SK-N-SH (cell line): ENCODE data around the gene MAML3. TPM values are rescaled to one million over a fixed set of nuclear protein-coding genes. Genes with fewer than 3 reads are reported as not detected.
A peak's percentile ranks its signal among the peaks of the same experiment; 100 is the strongest.

Source experiments
- CTCF ChIA-PET: fragments of 300-600, 350-600 bp; formaldehyde crosslinking; extraction: SDS; loops from one replicate; lab custom pipeline; 2021; lab: Yijun Ruan, JAX
- POLR2A ChIA-PET: fragments of 350-600 bp; sonication (Branson Sonifier 250); formaldehyde crosslinking; extraction: SDS; loops from one replicate; lab custom pipeline; 2020; ENCODE audit warnings: antibody characterized with exemption, inconsistent platforms; lab: Yijun Ruan, JAX
- DNase-seq: peaks from one replicate; pipeline ENCODE4 v3.0.0; 2012
- H2AFZ ChIP-seq: fragments of 200-600 bp; sonication (generic); 2 replicates; pipeline ENCODE4 v1.8.1; 2016; ENCODE audit warnings: antibody characterized with exemption, mild to moderate bottlenecking, low read depth
- H3F3A ChIP-seq: fragments of 200-600 bp; sonication (generic); replicated peaks from 2 replicates; pipeline ENCODE3; 2016; ENCODE audit warnings: antibody characterized with exemption, mild to moderate bottlenecking; ENCODE audit not compliant: insufficient read depth
- H3K27ac ChIP-seq, 2 experiments: fragments of 200-500 bp in 1 of 2; fragments of 200-600 bp in 1 of 2; sonication (Bioruptor generic) in 1 of 2; sonication (generic), shearing (Covaris generic) in 1 of 2; 2 replicates each; pipeline versions ENCODE4 v1.5.1 to v1.6.1; 2014 to 2016; ENCODE audit warnings: low read depth in 2 of 2, inconsistent platforms in 1 of 2, low read length in 1 of 2, mild to moderate bottlenecking in 1 of 2, mixed read lengths in 1 of 2
- H3K27me3 ChIP-seq: fragments of 200-600 bp; sonication (generic), shearing (Covaris generic); 2 replicates; pipeline ENCODE4 v1.6.1; 2016; ENCODE audit warnings: mixed run types; ENCODE audit not compliant: insufficient read depth
- H3K36me3 ChIP-seq, 2 experiments: fragments of 200-500 bp in 1 of 2; fragments of 200-600 bp in 1 of 2; sonication (Bioruptor generic) in 1 of 2; sonication (generic) in 1 of 2; replicated peaks in 1 of 2; 2 replicates each; pipeline versions ENCODE3 to v1.5.1; 2014 to 2016; ENCODE audit warnings: low read length in 1 of 2, mild to moderate bottlenecking in 1 of 2; ENCODE audit not compliant: insufficient read depth in 2 of 2, control insufficient read depth in 1 of 2
- H3K4me1 ChIP-seq, 2 experiments: fragments of 200-500 bp in 1 of 2; fragments of 200-600 bp in 1 of 2; sonication (Bioruptor generic) in 1 of 2; sonication (generic), shearing (Covaris generic) in 1 of 2; 2 replicates each; pipeline versions ENCODE4 v1.5.1 to v1.6.1; 2014 to 2016; ENCODE audit warnings: low read depth in 1 of 2, low read length in 1 of 2, mixed run types in 1 of 2; ENCODE audit not compliant: insufficient read depth in 2 of 2, control insufficient read depth in 1 of 2
- H3K4me2 ChIP-seq: fragments of 200-600 bp; sonication (generic), shearing (Covaris generic); 2 replicates; pipeline ENCODE4 v1.6.1; 2017; ENCODE audit warnings: mixed run types
- H3K4me3 ChIP-seq, 2 experiments: fragments of 200-500 bp in 1 of 2; fragments of 200-600 bp in 1 of 2; sonication (Bioruptor generic) in 1 of 2; sonication (generic), shearing (Covaris generic) in 1 of 2; 2 replicates each; pipeline versions ENCODE4 v1.5.1 to v1.8.1; 2014 to 2016; ENCODE audit warnings: low read depth in 2 of 2, inconsistent platforms in 1 of 2, low read length in 1 of 2, mild to moderate bottlenecking in 1 of 2, mixed read lengths in 1 of 2, moderate library complexity in 1 of 2
- H3K79me2 ChIP-seq: fragments of 200-600 bp; sonication (generic); 2 replicates; pipeline ENCODE4 v1.8.1; 2017; ENCODE audit warnings: mild to moderate bottlenecking; ENCODE audit not compliant: insufficient read depth
- H3K9ac ChIP-seq: fragments of 200-600 bp; sonication (generic); 2 replicates; pipeline ENCODE4 v1.6.1; 2017; ENCODE audit warnings: mixed run types
- H3K9me2 ChIP-seq: fragments of 200-600 bp; sonication (generic); 2 replicates; pipeline ENCODE4 v1.6.1; 2017; ENCODE audit warnings: mixed run types
- H3K9me3 ChIP-seq: fragments of 200-600 bp; sonication (generic); 2 replicates; pipeline ENCODE4 v1.6.1; 2017; ENCODE audit warnings: mixed run types, mild to moderate bottlenecking, moderate library complexity
- H4K20me1 ChIP-seq: fragments of 200-600 bp; sonication (generic); 2 replicates; pipeline ENCODE4 v1.6.1; 2017; ENCODE audit warnings: mild to moderate bottlenecking, mixed run types; ENCODE audit not compliant: insufficient read depth
- CHD2 ChIP-seq: fragments of 150-350 bp; IDR thresholded peaks from 2 replicates; pipeline ENCODE4 v1.6.1; 2018; ENCODE audit warnings: low read length; ENCODE audit not compliant: partially characterized antibody
- ELF1 ChIP-seq: IDR thresholded peaks from 2 replicates; pipeline ENCODE4 v1.4.0; 2012
- FOSL2 ChIP-seq: IDR thresholded peaks from 2 replicates; pipeline ENCODE4 v1.4.0; 2012; ENCODE audit warnings: low read depth, mild to moderate bottlenecking, moderate library complexity, borderline replicate concordance
- FOXJ3 ChIP-seq: sonication (generic); formaldehyde crosslinking; IDR thresholded peaks from 2 replicates; pipeline ENCODE4 v1.5.1; 2020; ENCODE audit warnings: mild to moderate bottlenecking, missing genetic modification reagents
- FOXM1 ChIP-seq: IDR thresholded peaks from 2 replicates; pipeline ENCODE4 v1.4.0; 2012; ENCODE audit warnings: low read depth, mild to moderate bottlenecking
- IRF3 ChIP-seq: fragments of 150-350 bp; IDR thresholded peaks from 2 replicates; pipeline ENCODE4 v1.6.1; 2016; ENCODE audit warnings: mild to moderate bottlenecking, low read depth, low read length
- MEF2A ChIP-seq: IDR thresholded peaks from 2 replicates; pipeline ENCODE4 v1.4.0; 2012; ENCODE audit warnings: low read depth, borderline replicate concordance
- NFIC ChIP-seq: IDR thresholded peaks from 2 replicates; pipeline ENCODE4 v1.4.0; 2012; ENCODE audit warnings: borderline replicate concordance
- YY1 ChIP-seq: IDR thresholded peaks from 2 replicates; pipeline ENCODE4 v1.4.0; 2012; ENCODE audit warnings: low read depth, mild to moderate bottlenecking
- WGBS: methylation state at CpG from one replicate; pipeline ENCODE4 v1.1.6; 2017; ENCODE audit warnings: low lambda C conversion rate; 5-methylcytosine and 5-hydroxymethylcytosine counted together
- polyA plus RNA-seq, 3 experiments: library from polyadenylated mRNA; depleted of rRNA; stranded (reverse); fragments of >200 nt; gene quantifications; 2 replicates each; pipeline ENCODE4 v1.2.3, GENCODE V29; 2012

Gene MAML3
- polyA plus RNA-seq, 1 of the 3 experiments (the other 2 are of a cell fraction), result 5.3 TPM

GRCh38 chr4:139815778-139816601 is 338.0 kb downstream of the MAML3 start (continued):
- TF ChIP-seq MEF2A, result peak; percentile 99
- no peak for TF ChIP-seq FOXJ3 (CRISPR knock-in tag)
- TF ChIP-seq FOSL2, result peak; percentile 92

- Histone ChIP-seq H3K79me2 (no peaks in the 10 kb centered on the region), H3K36me3 (no peaks in the 10 kb centered on the region), H3K27ac (peak overlapping the region; percentile 89 to 92), H4K20me1 (no peaks in the 10 kb centered on the region), H3F3A (peaks cover 6% of the 10 kb centered on the region), H3K4me2 (peak overlapping the region; percentile 72), H3K4me1 (peaks cover 18 to 32% of the 10 kb centered on the region in 2 experiments), H3K4me3 (no peak overlapping the region), H3K27me3 (no peaks in the 10 kb centered on the region), H3K9me3 (no peaks in the 10 kb centered on the region), H2AFZ (peak overlapping the region; percentile 62; the same call in 1 of the 2 replicates), H3K9ac (no peak overlapping the region; the same call in 1 of the 2 replicates), H3K9me2 (no peaks in the 10 kb centered on the region)
- TF ChIP-seq NFIC (peak; percentile 61; the same call in 1 of the 2 replicates), IRF3 (no peak)
- no peak for DNase-seq
- 40% methylated on average over 8 of the region's 8 CpGs for WGBS
- POLR2A ChIA-PET, result interaction anchor here (0.7 to 1.7 kb wide), 8 partner anchors 8 to 1418 kb away, joined by 3 to 5 read pairs (median 3); no protein-coding TSS in a partner anchor
- CTCF ChIA-PET, result interaction anchor here (0.7 to 1.2 kb wide), 4 partner anchors 14 to 75 kb away, joined by 3 to 4 read pairs (median 3); no protein-coding TSS in a partner anchor
Measured at GRCh38 chr4:139814323-139815015, 339.5 kb downstream of the MAML3 start.

- Histone ChIP-seq H3K36me3 (no peaks in the 10 kb centered on the region), H3K27me3 (no peaks in the 10 kb centered on the region), H3K9me2 (no peaks in the 10 kb centered on the region), H3K4me2 (peak overlapping the region; percentile 72), H3F3A (peaks cover 6% of the 10 kb centered on the region), H3K9ac (no peak overlapping the region), H4K20me1 (no peaks in the 10 kb centered on the region), H3K4me1 (peaks cover 18 to 38% of the 10 kb centered on the region in 2 experiments), H3K27ac (peak overlapping the region; percentile 89 to 92; a peak in 3 of 4 replicates), H3K79me2 (no peaks in the 10 kb centered on the region), H3K4me3 (no peak overlapping the region), H2AFZ (no peak overlapping the region), H3K9me3 (no peaks in the 10 kb centered on the region)
- ChIA-PET POLR2A (interaction anchor here (0.7 to 1.7 kb wide), 6 partner anchors 9 to 1419 kb away, joined by 3 to 5 read pairs (median 3); no protein-coding TSS in a partner anchor), CTCF (interaction anchor here (0.7 to 3.3 kb wide), 3 partner anchors 9 to 74 kb away, joined by 3 to 12 read pairs (median 3); no protein-coding TSS in a partner anchor)
- TF ChIP-seq ELF1 (no peak), CHD2 (no peak), MEF2A (no peak), FOXM1 (no peak), YY1 (no peak)
- WGBS, result 95% methylated on average over 3 of the region's 3 CpGs
- DNase-seq, result no peak
Measured at GRCh38 chr4:139813881-139814280, 340.1 kb downstream of the MAML3 start.
